NCI-H345 treated with DMSO at 0.1 percent for 48 hours (cell line): Measurements from ENCODE around the gene KRTAP17-1.

Experiments used
- DNase-seq: peaks from one replicate; lab custom pipeline; 2025; ENCODE audit not compliant: unreplicated experiment; lab: John Stamatoyannopoulos, UW

Gene KRTAP17-1

GRCh38 chr17:41333098-41333497, 17.6 kb upstream of the KRTAP17-1 start:
- no peak for DNase-seq

- no peak for DNase-seq
These were observed 16.7 kb upstream of the KRTAP17-1 start for GRCh38 chr17:41332239-41332638.

GRCh38 chr17:41331606-41332005, 16.1 kb upstream of the KRTAP17-1 start:
- DNase-seq, result no peak

DNA sequence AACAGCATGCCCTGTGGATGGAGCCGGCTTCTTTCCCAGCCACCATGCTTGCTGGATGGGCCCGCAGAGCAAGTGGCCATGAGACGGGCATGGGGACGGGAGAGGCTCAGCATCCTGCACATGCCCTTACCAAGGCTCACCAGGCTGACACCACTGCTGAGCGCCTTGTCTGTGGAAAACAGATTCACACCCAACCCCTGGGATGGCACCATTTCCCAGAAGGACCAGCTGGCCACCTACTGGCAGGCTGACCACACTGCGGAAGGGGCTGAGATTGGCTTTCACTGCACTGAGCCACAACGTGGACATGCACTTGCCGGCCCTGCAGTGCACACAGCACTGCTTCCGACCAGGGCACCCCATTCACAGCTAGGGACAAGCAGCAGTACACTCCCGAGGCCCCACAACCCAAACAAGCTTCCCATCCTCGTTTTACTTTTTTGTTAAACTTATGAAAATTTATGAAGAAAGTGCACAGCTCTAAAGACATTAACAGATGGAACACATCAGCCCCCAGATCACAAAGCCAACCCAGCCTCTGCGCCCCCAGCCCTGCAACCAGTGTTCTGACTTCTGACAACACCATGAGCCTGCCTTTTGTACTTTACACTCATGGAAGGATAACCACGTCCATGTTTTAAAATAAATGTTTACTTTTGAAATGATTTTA, 13.9 kb upstream of the KRTAP17-1 start:
- DNase-seq, result peak; percentile 12

DNA sequence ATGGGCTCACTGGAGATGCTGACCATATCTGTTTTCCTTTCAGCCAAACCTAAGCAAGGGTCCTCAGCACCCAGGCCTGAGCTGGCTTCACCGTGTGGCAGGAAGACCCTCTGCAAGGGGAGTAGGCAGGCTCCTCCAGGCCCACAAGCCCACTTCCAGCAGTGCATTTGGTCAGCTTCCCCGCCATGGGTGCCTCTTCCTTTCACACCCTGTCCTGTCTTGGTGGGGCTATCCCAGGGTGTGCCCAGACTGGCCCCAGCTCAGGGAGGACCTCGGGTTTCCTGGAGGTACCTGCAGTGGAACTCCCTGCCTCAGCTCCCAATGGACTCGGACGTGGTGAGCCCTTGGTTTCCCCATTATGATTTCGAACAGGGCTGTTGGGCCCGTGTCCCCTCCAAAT, 12.7 kb upstream of the KRTAP17-1 start:
- no peak for DNase-seq

DNA sequence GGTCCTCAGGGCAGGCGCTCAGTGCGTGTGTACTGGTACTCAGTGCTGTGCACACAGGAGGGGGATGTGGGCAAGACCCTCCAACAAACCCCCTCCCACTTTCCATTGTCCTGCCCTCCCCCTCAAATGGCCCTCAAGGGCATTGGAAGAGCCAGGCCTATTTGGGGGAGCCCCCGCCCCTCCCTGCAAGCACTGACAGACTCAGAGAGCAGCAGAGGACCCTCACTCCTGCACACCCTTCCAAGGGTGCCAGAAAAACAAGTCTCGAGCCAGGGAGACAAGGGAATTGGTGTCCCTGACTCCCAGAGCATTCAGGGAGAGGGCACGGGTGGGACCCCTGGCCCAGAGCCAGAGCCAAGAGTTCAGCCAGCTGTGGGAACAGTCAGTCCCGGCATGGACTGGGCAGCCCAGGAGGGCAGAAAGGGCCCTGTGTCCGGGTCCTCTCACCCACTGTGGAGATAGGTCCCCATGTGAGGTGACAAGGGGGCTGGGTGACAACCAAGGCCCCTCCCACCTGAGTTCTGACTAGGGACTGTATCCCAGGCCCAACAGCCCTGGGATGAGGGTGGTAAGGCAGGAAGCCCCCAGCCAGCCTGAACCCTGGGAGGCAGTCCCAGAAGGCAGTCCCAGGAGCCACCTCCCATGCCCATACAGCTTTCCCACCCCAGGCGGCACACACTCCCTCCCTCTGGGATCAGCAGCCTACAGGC, 12.1 kb upstream of the KRTAP17-1 start:
- no peak for DNase-seq

GRCh38 chr17:41326173-41327145, 10.9 kb upstream of the KRTAP17-1 start:
- DNase-seq, result no peak

DNA sequence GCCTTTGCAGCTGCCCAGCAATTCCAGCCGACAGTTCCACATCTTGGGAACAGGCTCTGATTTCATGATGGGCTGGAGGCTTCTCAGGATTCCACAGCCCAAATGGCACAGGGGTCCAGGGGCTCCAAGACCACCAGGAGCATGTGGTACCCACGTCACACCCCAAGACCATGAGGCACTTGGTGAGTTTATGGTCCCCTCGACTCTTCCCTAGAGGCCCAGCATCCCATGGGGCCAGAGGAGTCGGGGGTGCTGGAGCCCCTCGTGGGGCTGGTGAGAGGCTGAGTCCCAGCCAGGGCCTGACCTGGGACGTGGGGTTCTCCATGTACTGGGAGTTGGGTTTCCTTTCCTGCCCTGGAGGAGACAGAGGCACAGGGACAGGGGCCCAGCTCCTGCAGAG, 10.1 kb upstream of the KRTAP17-1 start:
- no peak for DNase-seq

GRCh38 chr17:41325126-41325525, 9.6 kb upstream of the KRTAP17-1 start:
- no peak for DNase-seq

- peak; percentile 0 for DNase-seq
These were observed 8.9 kb upstream of the KRTAP17-1 start for GRCh38 chr17:41324180-41325075.

DNA sequence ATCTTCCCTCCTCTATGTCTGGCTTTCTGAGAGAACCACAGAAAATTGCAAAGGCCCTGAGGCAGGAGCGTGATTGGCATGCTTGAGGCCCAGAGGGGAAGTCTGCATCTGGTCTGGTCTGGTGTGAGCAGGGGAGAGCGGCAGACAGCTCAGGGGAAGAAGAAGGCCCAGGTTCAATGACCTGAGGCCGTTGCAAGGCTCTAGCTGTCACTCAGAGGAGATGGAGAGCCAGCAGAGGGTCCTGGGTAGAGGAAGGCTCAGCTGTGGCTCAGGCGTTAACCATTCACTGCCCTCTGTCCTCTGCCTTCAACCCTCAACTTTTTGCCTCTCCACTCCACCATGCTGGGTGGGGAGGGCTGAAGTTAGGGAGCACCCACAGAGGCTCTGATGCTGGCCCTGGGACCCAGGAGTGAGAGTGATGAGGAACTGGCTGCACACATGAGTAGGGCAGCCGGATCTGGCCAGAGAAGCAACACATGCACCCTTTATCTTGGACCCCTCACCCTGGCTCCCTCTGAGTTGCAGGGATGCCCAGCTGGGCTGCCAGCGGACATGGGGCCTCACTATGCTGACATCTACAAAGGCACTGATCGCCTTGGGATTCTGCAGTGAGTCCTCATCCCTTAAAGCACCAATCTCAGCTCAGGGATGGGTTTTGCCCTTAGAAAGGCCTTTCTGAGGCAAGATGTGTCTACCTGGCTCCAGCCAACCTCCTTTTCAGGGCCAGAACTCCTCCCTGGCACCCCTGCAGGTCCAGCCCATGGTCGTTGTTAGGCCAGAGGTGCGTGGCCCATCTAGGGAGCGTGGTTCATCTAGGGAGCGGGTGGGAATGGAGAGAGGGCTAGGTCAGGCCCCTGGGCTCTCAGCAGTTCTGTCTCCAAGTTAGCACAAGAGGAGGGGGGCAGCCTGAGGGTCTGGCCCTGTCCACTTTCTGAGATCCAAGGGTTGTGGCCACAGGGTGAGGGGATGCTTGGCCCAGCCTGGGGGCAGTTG, 7.7 kb upstream of the KRTAP17-1 start:
- no peak for DNase-seq

DNA sequence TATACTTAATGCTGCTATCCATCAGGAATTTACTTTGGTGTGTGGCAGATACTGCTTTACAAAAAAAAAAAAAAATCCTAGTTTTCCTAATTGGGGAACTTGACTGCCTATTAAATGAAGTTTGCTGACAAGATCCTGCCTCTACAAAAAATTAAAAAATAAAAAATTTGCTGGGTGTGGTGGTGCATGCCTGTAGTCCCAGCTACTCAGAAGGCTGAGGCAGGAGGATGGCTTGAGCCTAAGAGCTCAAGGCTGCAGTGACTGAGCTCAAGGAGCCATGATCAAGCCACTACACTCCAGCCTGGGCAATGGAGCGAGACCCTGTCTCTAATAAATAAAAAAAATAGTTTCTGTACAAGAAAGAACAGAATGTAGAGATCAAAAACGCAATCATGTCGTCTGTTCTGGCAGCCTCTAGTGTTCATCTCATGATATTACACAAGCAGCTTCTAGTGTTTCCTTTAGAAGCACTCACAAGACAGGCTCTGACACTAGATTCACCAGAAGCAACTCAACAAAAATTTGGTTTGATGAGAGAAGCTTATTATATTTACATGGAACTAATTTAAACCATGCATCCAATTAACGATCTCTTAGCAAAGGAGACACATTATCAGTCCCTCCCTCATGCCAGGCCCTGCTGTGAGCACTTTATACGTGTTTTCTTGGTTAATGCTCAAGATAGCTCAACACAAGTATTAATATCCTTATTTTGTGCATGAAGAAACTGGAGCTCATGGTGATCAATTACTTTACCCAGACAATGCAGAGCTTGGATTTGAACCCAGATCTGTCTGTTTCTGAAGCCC, 6.8 kb upstream of the KRTAP17-1 start:
- DNase-seq, result peak; percentile 41

GRCh38 chr17:41318231-41318630, 2.7 kb upstream of the KRTAP17-1 start:
- no peak for DNase-seq

DNA sequence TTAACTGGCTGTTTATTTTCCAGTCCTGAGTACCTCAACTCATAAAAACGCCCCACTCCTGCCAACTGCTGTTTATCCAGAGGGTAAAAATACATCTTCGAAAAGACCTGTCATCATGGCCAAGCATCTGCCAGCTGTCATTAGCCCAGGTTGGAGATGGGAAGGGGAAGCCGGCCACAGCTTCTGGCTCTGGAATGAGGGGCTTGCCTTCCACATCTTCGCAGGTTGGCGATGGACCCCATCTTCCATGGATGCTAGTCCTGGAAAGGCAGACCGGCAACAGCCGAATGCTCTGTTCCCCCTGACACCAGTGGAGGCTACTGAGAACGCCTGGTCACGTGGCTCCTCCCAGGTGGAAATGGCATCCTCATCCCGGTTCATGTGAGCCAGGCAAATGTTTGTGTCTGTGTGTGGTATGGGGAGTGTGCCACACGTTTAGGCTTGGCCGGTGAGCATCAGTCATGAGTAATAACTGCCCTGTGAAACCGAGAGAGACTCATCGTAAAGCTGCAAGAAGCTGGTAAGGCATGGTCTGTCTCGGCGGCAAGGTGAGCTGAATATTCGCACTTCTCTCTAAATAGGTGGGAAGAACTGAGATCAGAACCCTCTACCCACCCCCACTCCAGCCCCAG, 420 bp upstream of the KRTAP17-1 start:
- no peak for DNase-seq

DNA sequence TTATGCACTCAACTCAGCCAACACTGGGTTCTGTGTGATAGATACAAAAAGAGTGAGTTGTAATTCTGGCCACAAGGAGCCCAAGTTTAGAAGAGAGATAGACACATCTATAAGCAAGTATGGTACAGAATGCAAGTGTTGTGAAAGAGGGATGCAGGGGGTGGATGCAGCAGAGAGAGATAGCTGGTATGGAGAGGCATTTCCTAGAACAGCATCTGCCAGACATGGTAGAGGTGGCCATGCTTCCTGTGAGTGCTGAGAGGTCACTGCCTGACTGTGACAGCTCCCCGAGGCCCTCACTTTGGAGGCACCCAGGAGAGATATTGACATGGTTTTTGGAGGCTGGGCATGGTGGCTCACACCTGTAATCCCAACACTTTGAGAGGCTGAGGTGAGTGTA, 4.4 kb downstream of the KRTAP17-1 start:
- no peak for DNase-seq

GRCh38 chr17:41308918-41309359, 6.6 kb downstream of the KRTAP17-1 start, which contains the start of gene KRTAP16-1:
Gene KRTAP16-1, minus strand, starts transcription at chr17:41309309. Its CDS starts 56 bp downstream, at chr17:41309253.
- no peak for DNase-seq

DNA sequence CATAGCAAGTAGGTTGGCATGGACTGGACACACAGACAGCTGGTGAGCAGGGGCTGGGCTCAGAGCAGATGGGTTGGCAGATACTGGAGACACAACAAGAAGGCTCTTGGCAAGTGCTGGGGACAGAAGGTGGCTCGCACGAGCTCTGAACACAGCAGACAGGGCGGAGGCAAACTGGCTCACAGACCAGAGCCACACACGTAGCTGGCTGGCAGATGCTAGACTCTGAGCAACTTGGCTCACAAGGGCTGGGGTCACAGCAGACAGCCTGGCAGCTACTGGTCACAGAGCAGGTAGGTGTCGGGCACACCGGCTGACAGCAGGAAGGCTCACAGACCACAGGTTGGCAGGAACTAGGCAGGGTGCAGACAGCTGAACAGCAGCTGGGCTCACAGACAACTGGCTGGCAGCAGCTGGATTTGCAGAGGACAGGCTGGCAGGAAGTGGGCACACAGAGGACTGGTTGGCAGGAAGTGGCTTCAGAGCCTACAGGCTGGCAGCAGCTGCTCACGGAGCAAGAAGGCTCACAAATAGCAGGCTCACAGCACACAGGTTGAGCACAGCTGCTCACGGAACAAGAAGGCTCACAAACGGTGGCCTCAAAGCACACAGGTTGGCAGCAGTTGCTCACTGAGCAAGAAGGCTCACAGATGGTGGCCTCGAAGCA, 7.1 kb downstream of the KRTAP17-1 start:
- no peak for DNase-seq
